GM21360 (cell line): ENCODE results near the gene TMEM207.

Source experiments
- ATAC-seq: cut with Tn5 transposase; IDR thresholded peaks from one replicate; pipeline ENCODE4 v1.9.1; 2021; ENCODE audit warnings: mild to moderate bottlenecking, moderate library complexity; ENCODE audit not compliant: unreplicated experiment

The TMEM207 gene

GRCh38 chr3:190444576-190445145 lies 5.0 kb downstream of the TMEM207 start:
- ATAC-seq = no peak

- ATAC-seq = no peak
Observed at GRCh38 chr3:190444006-190444405, 5.7 kb downstream of the TMEM207 start.

- no peak for ATAC-seq
Observed at GRCh38 chr3:190443257-190443656, 6.4 kb downstream of the TMEM207 start.

- ATAC-seq = no peak
Observed at GRCh38 chr3:190442240-190442639, 7.5 kb downstream of the TMEM207 start.

- ATAC-seq = no peak
Observed at GRCh38 chr3:190436331-190436730, 13.4 kb downstream of the TMEM207 start.

- no peak for ATAC-seq
Observed at GRCh38 chr3:190435618-190436017, 14.1 kb downstream of the TMEM207 start.

GRCh38 chr3:190433626-190434025 lies 16.1 kb downstream of the TMEM207 start:
- no peak for ATAC-seq

GRCh38 chr3:190432216-190432615 lies 17.5 kb downstream of the TMEM207 start:
- ATAC-seq = no peak

- ATAC-seq = no peak
Observed at GRCh38 chr3:190430906-190431305, 18.8 kb downstream of the TMEM207 start.

- no peak for ATAC-seq
Observed at GRCh38 chr3:190429681-190430080, 20.0 kb downstream of the TMEM207 start.

- no peak for ATAC-seq
Observed at GRCh38 chr3:190426806-190427507, 22.7 kb downstream of the TMEM207 start.

GRCh38 chr3:190425833-190426232 lies 23.9 kb downstream of the TMEM207 start:
- no peak for ATAC-seq

GRCh38 chr3:190424478-190425439 lies 24.9 kb downstream of the TMEM207 start:
- peak; percentile 68 for ATAC-seq

GRCh38 chr3:190424108-190424477 lies 25.6 kb downstream of the TMEM207 start:
- peak; percentile 17 for ATAC-seq

GRCh38 chr3:190414297-190414696 lies 35.4 kb downstream of the TMEM207 start:
- ATAC-seq = no peak

- ATAC-seq = no peak
Observed at GRCh38 chr3:190404715-190405114, 45.0 kb downstream of the TMEM207 start.

- no peak for ATAC-seq
Observed at GRCh38 chr3:190401963-190402362, 47.7 kb downstream of the TMEM207 start.

- no peak for ATAC-seq
Observed at GRCh38 chr3:190399677-190400076, 50.0 kb downstream of the TMEM207 start.

- ATAC-seq = no peak
Observed at GRCh38 chr3:190397889-190398288, 51.8 kb downstream of the TMEM207 start.

GRCh38 chr3:190396001-190396400 lies 53.7 kb downstream of the TMEM207 start:
- ATAC-seq = no peak

GRCh38 chr3:190388703-190389102 lies 61.0 kb downstream of the TMEM207 start:
- no peak for ATAC-seq
